Activated T-cell treated with anti-CD3 and anti-CD28 coated beads for 4 hours (primary cell): Measurements from ENCODE around the gene PLAGL1.
"Not testable (repeated sequence)": the region's sequence is repeated elsewhere in the genome, so short reads cannot be mapped to it uniquely, and the experiment has no call there.

Experiments
- DNase-seq: peaks from one replicate; pipeline ENCODE4 v3.0.0-alpha.2; 2020

PLAGL1 gene

DNA sequence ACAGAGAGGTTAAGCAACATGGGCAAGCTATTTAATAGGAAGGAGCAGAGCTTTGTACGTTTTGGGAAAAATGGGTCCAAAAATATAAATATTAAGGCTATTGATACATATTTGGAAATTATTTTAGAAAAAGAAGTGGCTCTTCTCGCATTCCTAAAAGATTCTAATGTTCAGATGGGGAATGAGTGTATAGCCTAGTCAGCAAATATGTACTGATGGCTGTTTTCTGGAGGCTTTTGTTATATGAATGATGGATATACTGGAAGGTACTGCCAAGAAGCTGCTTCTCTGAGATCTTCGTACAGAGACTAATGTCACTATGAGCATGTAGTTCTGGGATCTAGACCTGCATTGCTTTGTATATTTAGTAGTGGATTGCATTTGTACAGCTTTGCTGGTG is 71.7 kb downstream of the PLAGL1 start:
- DNase-seq: no peak

- no peak for DNase-seq
Observed at GRCh38 chr6:143934867-143935266, 73.2 kb downstream of the PLAGL1 start.

DNA sequence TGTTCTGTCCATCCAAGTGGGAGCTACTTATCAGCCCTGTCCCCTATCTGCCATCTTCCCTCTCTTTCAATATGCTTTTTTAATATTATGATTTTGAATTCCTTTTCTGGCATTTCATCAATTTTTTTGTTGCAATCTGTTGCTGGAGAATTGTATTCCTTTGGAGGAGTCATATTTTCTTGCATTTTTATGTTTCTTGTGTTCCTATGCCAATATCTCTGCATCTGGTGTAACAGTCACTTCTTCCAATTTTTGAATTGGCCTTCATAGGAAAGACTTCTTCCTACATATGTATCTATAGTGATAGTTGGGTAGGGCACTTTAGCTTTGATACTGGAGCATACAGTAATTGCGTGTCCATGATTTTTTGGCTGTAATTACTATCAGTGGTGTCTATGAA is 73.7 kb downstream of the PLAGL1 start:
- DNase-seq: no peak

DNA sequence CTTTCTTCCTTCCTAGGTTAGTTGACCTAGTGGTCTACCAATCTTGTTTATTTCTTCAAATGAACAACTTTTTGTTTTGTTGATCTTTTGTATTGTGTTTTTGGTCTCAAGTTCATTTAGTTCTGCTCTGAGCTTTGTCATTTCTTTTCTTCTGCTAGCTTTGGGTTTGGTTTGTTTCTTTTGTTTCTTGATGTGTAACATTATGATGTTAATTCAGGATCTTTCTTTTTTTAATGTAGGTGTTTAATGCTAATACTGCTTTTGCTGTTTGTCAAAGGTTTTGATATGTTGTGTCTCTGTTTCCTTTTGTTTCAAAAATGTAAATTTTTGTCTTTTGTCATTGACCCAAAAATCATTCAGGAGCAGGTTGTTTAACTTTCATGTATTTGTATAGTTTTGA is 78.1 kb downstream of the PLAGL1 start:
- DNase-seq: no peak

GRCh38 chr6:143928853-143929252 is 79.2 kb downstream of the PLAGL1 start:
- no peak for DNase-seq

DNA sequence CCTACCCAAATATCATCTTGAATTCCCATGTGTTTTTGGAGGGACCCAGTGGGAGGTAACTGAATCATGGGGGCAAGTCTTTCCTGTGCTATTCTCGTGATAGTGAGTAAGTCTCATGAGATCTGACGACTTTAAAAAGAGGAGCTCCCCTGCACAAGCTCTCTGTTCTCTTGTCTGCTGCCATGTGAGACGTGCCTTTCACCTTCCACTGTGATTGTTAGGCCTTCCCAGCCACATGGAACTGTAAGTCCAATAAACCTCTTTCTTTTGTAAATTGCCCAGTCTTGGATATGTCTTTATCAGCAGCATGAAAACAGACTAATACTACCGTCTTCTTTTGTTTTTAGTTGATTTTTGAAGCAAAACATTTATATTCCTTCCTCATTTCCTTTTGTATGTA is 91.0 kb downstream of the PLAGL1 start:
- DNase-seq: not testable (repeated sequence)

DNA sequence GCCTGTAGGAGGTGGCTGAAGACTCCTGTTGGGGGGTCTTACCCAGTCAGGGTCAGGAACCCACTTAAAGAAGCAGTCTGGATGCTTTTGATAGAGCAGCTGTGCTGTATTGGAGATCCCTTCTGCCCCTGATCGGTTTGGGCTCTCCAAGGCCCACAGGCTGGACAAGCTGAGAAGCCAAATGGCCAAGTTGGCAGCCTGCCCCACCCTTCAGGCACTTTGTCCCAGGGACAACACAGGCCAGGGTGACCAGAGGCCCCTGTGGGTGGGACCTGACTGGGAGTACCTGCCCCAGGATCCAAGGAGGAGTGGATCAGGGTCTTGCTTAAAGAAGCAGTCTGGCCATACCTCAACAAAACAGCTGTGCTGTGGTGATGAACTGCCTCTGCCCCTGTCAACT is 95.4 kb downstream of the PLAGL1 start:
- no peak for DNase-seq

DNA sequence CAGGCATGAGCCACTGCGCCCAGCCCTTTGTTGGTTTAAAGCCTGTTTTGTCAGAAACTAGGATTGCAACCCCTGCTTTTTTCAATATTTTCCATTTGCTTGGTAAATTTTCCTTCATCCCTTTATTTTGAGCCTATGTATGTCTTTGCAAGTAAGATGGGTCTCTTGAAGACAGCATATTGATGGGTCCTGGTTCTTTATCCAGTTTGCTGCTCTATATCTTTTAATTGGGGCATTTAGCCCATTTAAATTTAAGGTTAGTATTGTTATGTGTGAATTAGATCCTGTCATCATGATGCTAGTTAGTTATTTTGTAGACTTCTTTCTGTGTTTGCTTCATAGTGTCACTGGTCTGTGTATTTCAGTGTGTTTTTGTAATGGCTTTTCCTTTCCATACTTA is 97.0 kb downstream of the PLAGL1 start:
- DNase-seq: no peak

GRCh38 chr6:143902827-143903226 is 105.2 kb downstream of the PLAGL1 start:
- no peak for DNase-seq

DNA sequence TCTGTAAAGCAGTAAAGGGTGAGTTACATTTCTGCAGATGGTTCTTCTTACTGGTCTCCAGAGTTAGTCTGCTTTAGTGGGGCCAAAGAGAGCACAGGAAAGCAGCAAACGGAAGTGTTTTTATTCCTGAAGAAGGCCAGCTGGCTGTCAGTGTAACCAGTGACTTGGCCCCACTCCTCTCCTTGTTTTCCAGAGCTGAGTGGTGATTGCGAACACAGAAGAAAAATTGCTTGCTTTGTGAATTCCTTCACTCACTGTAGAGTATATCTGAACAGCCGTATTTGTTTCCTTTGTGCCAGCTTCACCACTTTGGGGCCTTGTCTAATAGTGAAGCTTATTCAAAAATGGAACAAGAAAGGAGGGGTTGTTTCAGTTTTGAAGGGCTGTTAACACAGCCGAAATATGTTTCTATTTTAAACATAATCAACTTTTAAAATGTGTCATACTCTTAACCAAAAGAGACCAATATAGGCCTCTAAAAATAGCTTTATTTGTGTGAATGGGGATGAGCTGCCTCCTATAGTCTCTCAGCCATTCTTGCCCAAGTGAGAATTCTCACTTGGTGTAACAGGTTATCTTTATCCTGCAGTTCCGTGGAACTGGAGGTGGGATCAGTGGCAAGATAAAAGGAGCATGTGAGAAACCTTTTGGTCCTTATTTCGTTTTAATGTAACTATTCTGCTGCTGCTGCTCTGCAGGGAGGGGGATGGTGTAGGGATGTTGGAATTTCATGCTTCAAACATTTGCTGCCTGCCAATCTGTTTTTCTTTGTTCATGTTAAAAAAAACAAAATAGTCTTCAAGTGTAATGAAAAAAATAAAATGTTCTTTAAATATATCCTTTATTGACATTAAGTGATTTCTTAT is 105.9 kb downstream of the PLAGL1 start:
- DNase-seq: no peak

- DNase-seq: no peak
Observed at GRCh38 chr6:143900358-143900757, 107.7 kb downstream of the PLAGL1 start.

GRCh38 chr6:143896126-143896860 is 111.8 kb downstream of the PLAGL1 start:
- no peak for DNase-seq

DNA sequence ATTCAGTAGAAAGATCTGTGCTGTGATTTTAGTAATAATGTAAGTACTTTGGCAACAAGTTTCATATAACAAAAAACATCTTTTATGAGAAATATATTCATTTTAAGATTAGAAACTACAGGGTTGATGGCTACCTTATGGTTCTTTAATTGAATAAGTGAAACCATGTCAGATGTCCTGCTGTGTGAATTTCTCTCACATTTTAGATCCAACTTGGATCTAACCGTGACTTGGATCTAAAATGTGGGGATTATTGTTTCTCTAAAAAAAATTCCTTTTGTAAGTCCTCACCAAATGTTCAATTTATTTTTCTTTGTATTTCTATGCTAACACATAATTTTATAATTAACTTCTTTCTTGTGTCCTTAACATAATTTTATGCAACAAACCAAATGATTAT is 113.4 kb downstream of the PLAGL1 start:
- DNase-seq: no peak
